Transverse colon (tissue), 4 donors: Measurements from ENCODE around the gene MS4A2.

Experiments
- EP300 ChIP-seq: sonication (generic); formaldehyde crosslinking; IDR thresholded peaks from one replicate; pipeline ENCODE4 v1.6.1; 2017; ENCODE audit warnings: antibody characterized with exemption, low read depth
- POLR2A ChIP-seq: fragments of 450-650 bp; IDR thresholded peaks from one replicate; pipeline ENCODE4 v1.6.1; 2016; ENCODE audit warnings: antibody characterized with exemption, mild to moderate bottlenecking, moderate library complexity
- POLR2AphosphoS5 ChIP-seq, 3 donors: sonication (generic); formaldehyde crosslinking; IDR thresholded peaks; one replicate each; pipeline ENCODE4 v1.6.1; 2016; ENCODE audit warnings: antibody characterized with exemption in 3 of 3
- TF ChIP-seq, protein P1 (sequence below), 5 experiments: fragments of 200-600 bp in 3 of 5; fragments of 450-650 bp in 2 of 5; sonication (generic) in 3 of 5; IDR thresholded peaks; 1 replicate in 2 of 5; 2 replicates in 3 of 5; pipeline ENCODE4 v1.5.1; 2016 to 2017; ENCODE audit warnings: antibody characterized with exemption in 5 of 5, inconsistent platforms in 3 of 5, mild to moderate bottlenecking in 2 of 5, moderate library complexity in 1 of 5

- TF ChIP-seq, protein P1, sequence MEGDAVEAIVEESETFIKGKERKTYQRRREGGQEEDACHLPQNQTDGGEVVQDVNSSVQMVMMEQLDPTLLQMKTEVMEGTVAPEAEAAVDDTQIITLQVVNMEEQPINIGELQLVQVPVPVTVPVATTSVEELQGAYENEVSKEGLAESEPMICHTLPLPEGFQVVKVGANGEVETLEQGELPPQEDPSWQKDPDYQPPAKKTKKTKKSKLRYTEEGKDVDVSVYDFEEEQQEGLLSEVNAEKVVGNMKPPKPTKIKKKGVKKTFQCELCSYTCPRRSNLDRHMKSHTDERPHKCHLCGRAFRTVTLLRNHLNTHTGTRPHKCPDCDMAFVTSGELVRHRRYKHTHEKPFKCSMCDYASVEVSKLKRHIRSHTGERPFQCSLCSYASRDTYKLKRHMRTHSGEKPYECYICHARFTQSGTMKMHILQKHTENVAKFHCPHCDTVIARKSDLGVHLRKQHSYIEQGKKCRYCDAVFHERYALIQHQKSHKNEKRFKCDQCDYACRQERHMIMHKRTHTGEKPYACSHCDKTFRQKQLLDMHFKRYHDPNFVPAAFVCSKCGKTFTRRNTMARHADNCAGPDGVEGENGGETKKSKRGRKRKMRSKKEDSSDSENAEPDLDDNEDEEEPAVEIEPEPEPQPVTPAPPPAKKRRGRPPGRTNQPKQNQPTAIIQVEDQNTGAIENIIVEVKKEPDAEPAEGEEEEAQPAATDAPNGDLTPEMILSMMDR (IDR thresholded peaks at IDR 0.05): no peak
- TF ChIP-seq POLR2AphosphoS5 (IDR thresholded peaks at IDR 0.05) (no peak), POLR2A (no peak), EP300 (no peak)
Observed at GRCh38 chr11:60077981-60078380, 10.5 kb upstream of the MS4A2 start.
